Ovary (tissue), 3 donors: ENCODE measurements around the gene NAV2.

Source experiments
- EP300 ChIP-seq: sonication (generic); formaldehyde crosslinking; IDR thresholded peaks from one replicate; pipeline ENCODE4 v1.6.1; 2017; ENCODE audit warnings: antibody characterized with exemption
- POLR2A ChIP-seq: fragments of 450-650 bp; IDR thresholded peaks from one replicate; pipeline ENCODE4 v1.6.1; 2017; ENCODE audit warnings: antibody characterized with exemption, mild to moderate bottlenecking, moderate library complexity
- TF ChIP-seq, protein P1 (sequence below), 3 donors: fragments of 450-650 bp in 2 of 3; fragments of 200-600 bp in 1 of 3; IDR thresholded peaks; one replicate each; pipeline versions ENCODE4 v1.5.1 to v1.8.0; 2016 to 2022; ENCODE audit warnings: antibody characterized with exemption in 3 of 3, mild to moderate bottlenecking in 1 of 3
- donor health status: DM: no; HTN: no; CAD: no.

DNA sequence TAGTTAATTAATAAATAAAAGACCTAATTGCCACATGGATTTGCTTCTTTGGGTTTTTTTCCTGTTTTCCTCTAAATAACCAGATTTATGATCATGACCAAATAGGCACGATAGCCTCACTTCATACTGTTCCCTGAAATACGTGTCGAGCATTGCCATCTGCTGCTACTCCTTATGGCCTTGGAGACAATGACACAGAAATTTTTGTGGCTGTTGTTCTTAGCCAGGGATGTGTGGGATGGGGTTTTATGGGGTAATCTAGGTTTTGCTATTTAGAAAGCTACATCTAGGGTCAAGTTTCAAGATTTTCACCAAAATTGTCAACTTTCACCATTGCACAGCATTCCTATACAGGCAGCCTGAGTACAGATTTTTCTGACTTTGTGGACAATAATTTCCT lies 302.5 kb downstream of the NAV2 start:
- TF ChIP-seq, protein P1, sequence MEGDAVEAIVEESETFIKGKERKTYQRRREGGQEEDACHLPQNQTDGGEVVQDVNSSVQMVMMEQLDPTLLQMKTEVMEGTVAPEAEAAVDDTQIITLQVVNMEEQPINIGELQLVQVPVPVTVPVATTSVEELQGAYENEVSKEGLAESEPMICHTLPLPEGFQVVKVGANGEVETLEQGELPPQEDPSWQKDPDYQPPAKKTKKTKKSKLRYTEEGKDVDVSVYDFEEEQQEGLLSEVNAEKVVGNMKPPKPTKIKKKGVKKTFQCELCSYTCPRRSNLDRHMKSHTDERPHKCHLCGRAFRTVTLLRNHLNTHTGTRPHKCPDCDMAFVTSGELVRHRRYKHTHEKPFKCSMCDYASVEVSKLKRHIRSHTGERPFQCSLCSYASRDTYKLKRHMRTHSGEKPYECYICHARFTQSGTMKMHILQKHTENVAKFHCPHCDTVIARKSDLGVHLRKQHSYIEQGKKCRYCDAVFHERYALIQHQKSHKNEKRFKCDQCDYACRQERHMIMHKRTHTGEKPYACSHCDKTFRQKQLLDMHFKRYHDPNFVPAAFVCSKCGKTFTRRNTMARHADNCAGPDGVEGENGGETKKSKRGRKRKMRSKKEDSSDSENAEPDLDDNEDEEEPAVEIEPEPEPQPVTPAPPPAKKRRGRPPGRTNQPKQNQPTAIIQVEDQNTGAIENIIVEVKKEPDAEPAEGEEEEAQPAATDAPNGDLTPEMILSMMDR (IDR thresholded peaks at IDR 0.05): no peak
- TF ChIP-seq POLR2A: no peak
- TF ChIP-seq EP300: no peak
